H1 (cell line): ENCODE results near the gene EXO1. TPM values are rescaled to one million over a fixed set of nuclear protein-coding genes. Genes with fewer than 3 reads are reported as not detected.

Experiments
- EZH2 ChIP-seq: fragments of 200-600 bp; sonication (generic); IDR thresholded peaks from 2 replicates; pipeline ENCODE4 v1.7.1; 2012; ENCODE audit warnings: low read depth, mild to moderate bottlenecking, moderate library complexity, low read length, inconsistent platforms; ENCODE audit not compliant: severe bottlenecking
- RBBP5 ChIP-seq: IDR thresholded peaks from 2 replicates; pipeline ENCODE4 v1.7.1; 2012; ENCODE audit warnings: low read depth, mild to moderate bottlenecking, inconsistent platforms, low read length, moderate library complexity, borderline replicate concordance
- SRF ChIP-seq: IDR thresholded peaks from 2 replicates; pipeline ENCODE4 v1.6.1; 2011; ENCODE audit warnings: mild to moderate bottlenecking, low read depth, low read length, moderate library complexity
- polyA plus RNA-seq, 7 experiments: library from polyadenylated mRNA; depleted of rRNA in 3 of 7; stranded (reverse) in 5 of 7; unstranded in 2 of 7; fragments of >200 nt in 5 of 7; fragments of 200-250 nt in 2 of 7; gene quantifications; 1 replicate in 5 of 7; 2 replicates in 1 of 7; 4 replicates in 1 of 7; pipeline versions ENCODE4 v1.2.1 to v1.2.3, GENCODE V29; 2011 to 2013; ENCODE audit warnings: missing spikeins in 2 of 7, mixed read lengths in 2 of 7
- total RNA-seq: library from RNA; stranded (reverse); fragmentation: NEBNext Ultra II Directional; extraction: Animal tissue kit (Norgen Biotek cat#: 25700); gene quantifications from 2 replicates; pipeline ENCODE4 v1.2.1, GENCODE V29; 2021
- TF ChIP-seq, protein P1 (sequence below): fragments of 300-600 bp; sonication (generic); IDR thresholded peaks from 2 replicates; pipeline ENCODE4 v1.7.1; 2012; ENCODE audit warnings: low read length, moderate library complexity, mild to moderate bottlenecking, inconsistent platforms; ENCODE audit not compliant: insufficient replicate concordance
- TF ChIP-seq, protein P2 (sequence below): IDR thresholded peaks from 2 replicates; pipeline ENCODE4 v1.6.1; 2011; ENCODE audit warnings: low read depth, mild to moderate bottlenecking, low read length; ENCODE audit not compliant: insufficient read depth
- TF ChIP-seq, protein P3 (sequence below): IDR thresholded peaks from 2 replicates; pipeline ENCODE4 v1.6.1; 2011; ENCODE audit warnings: low read length, improper control_type of control experiment
- TF ChIP-seq, protein P4 (sequence below): IDR thresholded peaks from 2 replicates; pipeline ENCODE4 v1.6.1; 2012; ENCODE audit warnings: low read length, inconsistent platforms

EXO1 gene
- total and polyA plus RNA-seq, 2 of the 8 experiments (the other 6 are each of a cell fraction or from before 2014, with no cell fraction given) = 9.2 to 43.0 TPM

DNA sequence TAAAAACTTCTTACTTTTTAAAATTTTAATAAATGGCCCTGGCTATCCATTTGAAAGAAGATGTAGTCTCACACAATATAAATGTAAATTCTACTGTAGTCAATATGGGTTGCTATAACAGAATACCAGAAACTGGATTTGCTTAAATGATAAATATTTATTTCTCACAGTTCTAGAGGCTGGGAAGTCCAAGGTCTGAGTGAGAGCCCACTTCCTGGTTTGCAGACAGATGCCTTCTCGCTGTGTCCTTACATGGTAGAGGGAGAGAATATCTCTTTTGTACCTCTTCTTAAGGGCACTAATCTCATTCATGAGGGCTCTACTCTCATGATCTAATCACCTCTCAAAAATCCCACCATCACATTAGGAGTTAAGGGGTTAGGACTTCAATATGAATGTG lies 35.2 kb downstream of the EXO1 start (continued):
- TF ChIP-seq, protein P1, sequence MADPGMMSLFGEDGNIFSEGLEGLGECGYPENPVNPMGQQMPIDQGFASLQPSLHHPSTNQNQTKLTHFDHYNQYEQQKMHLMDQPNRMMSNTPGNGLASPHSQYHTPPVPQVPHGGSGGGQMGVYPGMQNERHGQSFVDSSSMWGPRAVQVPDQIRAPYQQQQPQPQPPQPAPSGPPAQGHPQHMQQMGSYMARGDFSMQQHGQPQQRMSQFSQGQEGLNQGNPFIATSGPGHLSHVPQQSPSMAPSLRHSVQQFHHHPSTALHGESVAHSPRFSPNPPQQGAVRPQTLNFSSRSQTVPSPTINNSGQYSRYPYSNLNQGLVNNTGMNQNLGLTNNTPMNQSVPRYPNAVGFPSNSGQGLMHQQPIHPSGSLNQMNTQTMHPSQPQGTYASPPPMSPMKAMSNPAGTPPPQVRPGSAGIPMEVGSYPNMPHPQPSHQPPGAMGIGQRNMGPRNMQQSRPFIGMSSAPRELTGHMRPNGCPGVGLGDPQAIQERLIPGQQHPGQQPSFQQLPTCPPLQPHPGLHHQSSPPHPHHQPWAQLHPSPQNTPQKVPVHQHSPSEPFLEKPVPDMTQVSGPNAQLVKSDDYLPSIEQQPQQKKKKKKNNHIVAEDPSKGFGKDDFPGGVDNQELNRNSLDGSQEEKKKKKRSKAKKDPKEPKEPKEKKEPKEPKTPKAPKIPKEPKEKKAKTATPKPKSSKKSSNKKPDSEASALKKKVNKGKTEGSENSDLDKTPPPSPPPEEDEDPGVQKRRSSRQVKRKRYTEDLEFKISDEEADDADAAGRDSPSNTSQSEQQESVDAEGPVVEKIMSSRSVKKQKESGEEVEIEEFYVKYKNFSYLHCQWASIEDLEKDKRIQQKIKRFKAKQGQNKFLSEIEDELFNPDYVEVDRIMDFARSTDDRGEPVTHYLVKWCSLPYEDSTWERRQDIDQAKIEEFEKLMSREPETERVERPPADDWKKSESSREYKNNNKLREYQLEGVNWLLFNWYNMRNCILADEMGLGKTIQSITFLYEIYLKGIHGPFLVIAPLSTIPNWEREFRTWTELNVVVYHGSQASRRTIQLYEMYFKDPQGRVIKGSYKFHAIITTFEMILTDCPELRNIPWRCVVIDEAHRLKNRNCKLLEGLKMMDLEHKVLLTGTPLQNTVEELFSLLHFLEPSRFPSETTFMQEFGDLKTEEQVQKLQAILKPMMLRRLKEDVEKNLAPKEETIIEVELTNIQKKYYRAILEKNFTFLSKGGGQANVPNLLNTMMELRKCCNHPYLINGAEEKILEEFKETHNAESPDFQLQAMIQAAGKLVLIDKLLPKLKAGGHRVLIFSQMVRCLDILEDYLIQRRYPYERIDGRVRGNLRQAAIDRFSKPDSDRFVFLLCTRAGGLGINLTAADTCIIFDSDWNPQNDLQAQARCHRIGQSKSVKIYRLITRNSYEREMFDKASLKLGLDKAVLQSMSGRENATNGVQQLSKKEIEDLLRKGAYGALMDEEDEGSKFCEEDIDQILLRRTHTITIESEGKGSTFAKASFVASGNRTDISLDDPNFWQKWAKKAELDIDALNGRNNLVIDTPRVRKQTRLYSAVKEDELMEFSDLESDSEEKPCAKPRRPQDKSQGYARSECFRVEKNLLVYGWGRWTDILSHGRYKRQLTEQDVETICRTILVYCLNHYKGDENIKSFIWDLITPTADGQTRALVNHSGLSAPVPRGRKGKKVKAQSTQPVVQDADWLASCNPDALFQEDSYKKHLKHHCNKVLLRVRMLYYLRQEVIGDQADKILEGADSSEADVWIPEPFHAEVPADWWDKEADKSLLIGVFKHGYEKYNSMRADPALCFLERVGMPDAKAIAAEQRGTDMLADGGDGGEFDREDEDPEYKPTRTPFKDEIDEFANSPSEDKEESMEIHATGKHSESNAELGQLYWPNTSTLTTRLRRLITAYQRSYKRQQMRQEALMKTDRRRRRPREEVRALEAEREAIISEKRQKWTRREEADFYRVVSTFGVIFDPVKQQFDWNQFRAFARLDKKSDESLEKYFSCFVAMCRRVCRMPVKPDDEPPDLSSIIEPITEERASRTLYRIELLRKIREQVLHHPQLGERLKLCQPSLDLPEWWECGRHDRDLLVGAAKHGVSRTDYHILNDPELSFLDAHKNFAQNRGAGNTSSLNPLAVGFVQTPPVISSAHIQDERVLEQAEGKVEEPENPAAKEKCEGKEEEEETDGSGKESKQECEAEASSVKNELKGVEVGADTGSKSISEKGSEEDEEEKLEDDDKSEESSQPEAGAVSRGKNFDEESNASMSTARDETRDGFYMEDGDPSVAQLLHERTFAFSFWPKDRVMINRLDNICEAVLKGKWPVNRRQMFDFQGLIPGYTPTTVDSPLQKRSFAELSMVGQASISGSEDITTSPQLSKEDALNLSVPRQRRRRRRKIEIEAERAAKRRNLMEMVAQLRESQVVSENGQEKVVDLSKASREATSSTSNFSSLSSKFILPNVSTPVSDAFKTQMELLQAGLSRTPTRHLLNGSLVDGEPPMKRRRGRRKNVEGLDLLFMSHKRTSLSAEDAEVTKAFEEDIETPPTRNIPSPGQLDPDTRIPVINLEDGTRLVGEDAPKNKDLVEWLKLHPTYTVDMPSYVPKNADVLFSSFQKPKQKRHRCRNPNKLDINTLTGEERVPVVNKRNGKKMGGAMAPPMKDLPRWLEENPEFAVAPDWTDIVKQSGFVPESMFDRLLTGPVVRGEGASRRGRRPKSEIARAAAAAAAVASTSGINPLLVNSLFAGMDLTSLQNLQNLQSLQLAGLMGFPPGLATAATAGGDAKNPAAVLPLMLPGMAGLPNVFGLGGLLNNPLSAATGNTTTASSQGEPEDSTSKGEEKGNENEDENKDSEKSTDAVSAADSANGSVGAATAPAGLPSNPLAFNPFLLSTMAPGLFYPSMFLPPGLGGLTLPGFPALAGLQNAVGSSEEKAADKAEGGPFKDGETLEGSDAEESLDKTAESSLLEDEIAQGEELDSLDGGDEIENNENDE = no peak
- no peak for TF ChIP-seq EZH2
- TF ChIP-seq, protein P2, sequence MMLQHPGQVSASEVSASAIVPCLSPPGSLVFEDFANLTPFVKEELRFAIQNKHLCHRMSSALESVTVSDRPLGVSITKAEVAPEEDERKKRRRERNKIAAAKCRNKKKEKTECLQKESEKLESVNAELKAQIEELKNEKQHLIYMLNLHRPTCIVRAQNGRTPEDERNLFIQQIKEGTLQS = no peak
- TF ChIP-seq, protein P3, sequence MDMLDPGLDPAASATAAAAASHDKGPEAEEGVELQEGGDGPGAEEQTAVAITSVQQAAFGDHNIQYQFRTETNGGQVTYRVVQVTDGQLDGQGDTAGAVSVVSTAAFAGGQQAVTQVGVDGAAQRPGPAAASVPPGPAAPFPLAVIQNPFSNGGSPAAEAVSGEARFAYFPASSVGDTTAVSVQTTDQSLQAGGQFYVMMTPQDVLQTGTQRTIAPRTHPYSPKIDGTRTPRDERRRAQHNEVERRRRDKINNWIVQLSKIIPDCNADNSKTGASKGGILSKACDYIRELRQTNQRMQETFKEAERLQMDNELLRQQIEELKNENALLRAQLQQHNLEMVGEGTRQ = no peak
- TF ChIP-seq RBBP5 = no peak
- TF ChIP-seq, protein P4, sequence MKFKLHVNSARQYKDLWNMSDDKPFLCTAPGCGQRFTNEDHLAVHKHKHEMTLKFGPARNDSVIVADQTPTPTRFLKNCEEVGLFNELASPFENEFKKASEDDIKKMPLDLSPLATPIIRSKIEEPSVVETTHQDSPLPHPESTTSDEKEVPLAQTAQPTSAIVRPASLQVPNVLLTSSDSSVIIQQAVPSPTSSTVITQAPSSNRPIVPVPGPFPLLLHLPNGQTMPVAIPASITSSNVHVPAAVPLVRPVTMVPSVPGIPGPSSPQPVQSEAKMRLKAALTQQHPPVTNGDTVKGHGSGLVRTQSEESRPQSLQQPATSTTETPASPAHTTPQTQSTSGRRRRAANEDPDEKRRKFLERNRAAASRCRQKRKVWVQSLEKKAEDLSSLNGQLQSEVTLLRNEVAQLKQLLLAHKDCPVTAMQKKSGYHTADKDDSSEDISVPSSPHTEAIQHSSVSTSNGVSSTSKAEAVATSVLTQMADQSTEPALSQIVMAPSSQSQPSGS = no peak
- TF ChIP-seq SRF = no peak
